IPS-NIHi7 (cell line): Measurements from ENCODE around the gene CDC73.
A peak's percentile ranks its signal among the peaks of the same experiment; 100 is the strongest.
"Not testable (repeated sequence)": the region's sequence is repeated elsewhere in the genome, so short reads cannot be mapped to it uniquely, and the experiment has no call there.

Experiments used
- DNase-seq: peaks from one replicate; pipeline ENCODE4 v3.0.0; 2012; ENCODE audit warnings: mixed read lengths; ENCODE audit errors: extremely low spot score

The CDC73 gene

GRCh38 chr1:193231146-193231545 lies 109.3 kb downstream of the CDC73 start:
- DNase-seq: not testable (repeated sequence)

GRCh38 chr1:193234530-193234929 lies 112.7 kb downstream of the CDC73 start:
- DNase-seq: no peak

- DNase-seq: no peak
Observed at GRCh38 chr1:193237381-193237978, 115.6 kb downstream of the CDC73 start.

GRCh38 chr1:193240609-193241008 lies 118.8 kb downstream of the CDC73 start:
- DNase-seq: no peak

GRCh38 chr1:193241132-193241827 lies 119.4 kb downstream of the CDC73 start:
- DNase-seq: no peak

- no peak for DNase-seq
Observed at GRCh38 chr1:193242000-193242399, 120.2 kb downstream of the CDC73 start.

- DNase-seq: no peak
Observed at GRCh38 chr1:193249187-193249586, 127.4 kb downstream of the CDC73 start.

GRCh38 chr1:193251950-193252349 lies 130.1 kb downstream of the CDC73 start:
- no peak for DNase-seq

- DNase-seq: no peak
Observed at GRCh38 chr1:193256019-193256418, 134.2 kb downstream of the CDC73 start.

GRCh38 chr1:193259636-193260035 lies 137.8 kb downstream of the CDC73 start:
- no peak for DNase-seq

GRCh38 chr1:193260056-193260745 lies 138.4 kb downstream of the CDC73 start:
- DNase-seq: no peak

GRCh38 chr1:193260896-193261295 lies 139.1 kb downstream of the CDC73 start:
- no peak for DNase-seq

- DNase-seq: no peak
Observed at GRCh38 chr1:193262661-193263060, 140.8 kb downstream of the CDC73 start.

GRCh38 chr1:193264313-193265065 lies 142.7 kb downstream of the CDC73 start:
- DNase-seq: no peak

GRCh38 chr1:193265716-193266115 lies 143.9 kb downstream of the CDC73 start:
- DNase-seq: no peak

GRCh38 chr1:193266794-193267193 lies 145.0 kb downstream of the CDC73 start:
- not testable (repeated sequence) for DNase-seq

GRCh38 chr1:193270996-193271395 lies 149.2 kb downstream of the CDC73 start:
- no peak for DNase-seq

GRCh38 chr1:193275773-193276172 lies 153.9 kb downstream of the CDC73 start:
- peak; percentile 39 for DNase-seq

- DNase-seq: no peak
Observed at GRCh38 chr1:193278968-193279367, 157.1 kb downstream of the CDC73 start.

- DNase-seq: no peak
Observed at GRCh38 chr1:193281894-193282293, 160.1 kb downstream of the CDC73 start.

GRCh38 chr1:193283016-193283415 lies 161.2 kb downstream of the CDC73 start:
- peak; percentile 33 for DNase-seq

- no peak for DNase-seq
Observed at GRCh38 chr1:193284219-193284618, 162.4 kb downstream of the CDC73 start.
